Effector memory CD4-positive, alpha-beta T cell (primary cell): ENCODE measurements around the gene DAP3.
"Not testable (repeated sequence)": the region's sequence is repeated elsewhere in the genome, so short reads cannot be mapped to it uniquely, and the experiment has no call there.

Experiments
- DNase-seq, 3 donors: peaks; one replicate each; pipeline ENCODE4 v3.0.0-alpha.2; 2020
- H3K27ac ChIP-seq: 2 replicates; pipeline ENCODE4 v1.7.0; 2013; ENCODE audit warnings: mild to moderate bottlenecking, low read length, moderate library complexity; ENCODE audit not compliant: insufficient read depth, poor library complexity, severe bottlenecking
- H3K27me3 ChIP-seq: replicated peaks from 2 replicates; pipeline ENCODE4 v1.7.0; 2013; ENCODE audit warnings: mild to moderate bottlenecking, low read length; ENCODE audit not compliant: insufficient read depth, control insufficient read depth, poor library complexity, severe bottlenecking
- H3K36me3 ChIP-seq: 2 replicates; pipeline ENCODE4 v1.7.0; 2013; ENCODE audit warnings: mild to moderate bottlenecking, low read length, moderate library complexity; ENCODE audit not compliant: control insufficient read depth, insufficient read depth
- H3K4me1 ChIP-seq: 2 replicates; pipeline ENCODE4 v1.7.0; 2013; ENCODE audit warnings: low read length, mild to moderate bottlenecking; ENCODE audit not compliant: control insufficient read depth, insufficient read depth, poor library complexity, severe bottlenecking
- H3K4me3 ChIP-seq: 2 replicates; pipeline ENCODE4 v1.7.0; 2013; ENCODE audit warnings: low read length, low read depth, mild to moderate bottlenecking; ENCODE audit not compliant: insufficient read depth, poor library complexity, severe bottlenecking
- H3K9me3 ChIP-seq: 2 replicates; pipeline ENCODE4 v1.7.0; 2013; ENCODE audit warnings: mild to moderate bottlenecking, low read length, moderate library complexity; ENCODE audit not compliant: control insufficient read depth

Gene DAP3

GRCh38 chr1:155715056-155715455 is 26.2 kb downstream of the DAP3 start:
- H3K9me3 ChIP-seq, H3K4me1 ChIP-seq, DNase-seq, H3K27me3 ChIP-seq, H3K36me3 ChIP-seq, H3K4me3 ChIP-seq, H3K27ac ChIP-seq: not testable (repeated sequence)

DNA sequence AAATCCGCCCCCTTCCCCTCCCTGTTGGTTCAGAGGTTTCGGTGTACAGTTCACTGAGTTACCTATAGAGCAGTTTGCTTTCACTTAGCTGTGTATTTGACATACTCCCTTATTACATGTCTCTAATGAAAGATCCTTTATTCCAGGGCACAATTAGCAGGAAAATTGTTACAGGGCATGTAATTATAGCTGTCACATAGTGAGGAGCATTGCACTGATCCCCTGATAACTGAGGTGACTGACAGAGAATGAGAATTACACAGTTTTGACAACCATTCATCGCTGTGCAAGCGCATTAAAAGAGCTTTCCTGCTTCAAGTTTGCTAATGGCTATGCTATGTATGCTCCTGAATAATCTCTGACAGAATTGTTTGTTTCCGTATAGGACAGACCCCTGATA is 26.9 kb downstream of the DAP3 start:
- Histone ChIP-seq H3K36me3 (peaks cover 8% of the 10 kb centered on the region), H3K4me3 (no peak overlapping the region), H3K27me3 (no peaks in the 10 kb centered on the region), H3K27ac (no peak overlapping the region), H3K4me1 (no peaks in the 10 kb centered on the region), H3K9me3 (no peaks in the 10 kb centered on the region)
- DNase-seq, result no peak

GRCh38 chr1:155717041-155717440 is 28.1 kb downstream of the DAP3 start:
- no peak overlapping the region for H3K27ac ChIP-seq
- no peak for DNase-seq
- H3K4me3 ChIP-seq, result no peak overlapping the region
- no peaks in the 10 kb centered on the region for H3K9me3 ChIP-seq
- H3K4me1 ChIP-seq, result no peaks in the 10 kb centered on the region
- no peaks in the 10 kb centered on the region for H3K27me3 ChIP-seq
- H3K36me3 ChIP-seq, result peaks cover 16% of the 10 kb centered on the region

- not testable (repeated sequence) for H3K9me3 ChIP-seq, DNase-seq, H3K27ac ChIP-seq, H3K4me1 ChIP-seq, H3K4me3 ChIP-seq, H3K27me3 ChIP-seq
- H3K36me3 ChIP-seq, result peaks cover 17% of the 10 kb centered on the region
Observed at GRCh38 chr1:155718524-155719115, 29.7 kb downstream of the DAP3 start.

DNA sequence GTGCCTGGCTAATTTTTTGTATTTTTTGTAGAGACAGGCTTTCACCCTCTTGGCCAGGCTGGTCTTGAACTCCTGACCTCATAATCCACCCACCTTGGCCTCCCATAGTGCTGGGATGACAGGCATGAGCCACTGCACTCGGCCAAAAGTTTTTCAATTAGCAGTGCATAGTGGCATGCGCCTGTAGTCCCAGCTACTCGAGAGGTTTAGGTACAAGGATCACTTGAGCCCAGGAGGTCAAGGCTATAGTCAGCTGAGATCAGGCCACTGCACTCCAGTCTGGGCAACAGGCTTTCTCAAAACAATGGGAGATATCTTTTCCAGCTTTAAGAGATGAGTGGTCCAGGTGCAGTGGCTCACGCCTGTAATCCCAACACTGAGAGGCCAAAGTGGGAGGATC is 30.8 kb downstream of the DAP3 start:
- no peak overlapping the region for H3K27ac ChIP-seq
- peaks cover 17% of the 10 kb centered on the region for H3K36me3 ChIP-seq
- no peaks in the 10 kb centered on the region for H3K9me3 ChIP-seq
- no peak for DNase-seq
- no peaks in the 10 kb centered on the region for H3K27me3 ChIP-seq
- no peak overlapping the region for H3K4me3 ChIP-seq
- H3K4me1 ChIP-seq, result no peaks in the 10 kb centered on the region

- Histone ChIP-seq H3K4me1 (no peaks in the 10 kb centered on the region), H3K27ac (no peak overlapping the region), H3K36me3 (peaks cover 23% of the 10 kb centered on the region), H3K27me3 (no peaks in the 10 kb centered on the region), H3K9me3 (no peaks in the 10 kb centered on the region), H3K4me3 (no peak overlapping the region)
- DNase-seq, result no peak
Observed at GRCh38 chr1:155725142-155725541, 36.3 kb downstream of the DAP3 start.

DNA sequence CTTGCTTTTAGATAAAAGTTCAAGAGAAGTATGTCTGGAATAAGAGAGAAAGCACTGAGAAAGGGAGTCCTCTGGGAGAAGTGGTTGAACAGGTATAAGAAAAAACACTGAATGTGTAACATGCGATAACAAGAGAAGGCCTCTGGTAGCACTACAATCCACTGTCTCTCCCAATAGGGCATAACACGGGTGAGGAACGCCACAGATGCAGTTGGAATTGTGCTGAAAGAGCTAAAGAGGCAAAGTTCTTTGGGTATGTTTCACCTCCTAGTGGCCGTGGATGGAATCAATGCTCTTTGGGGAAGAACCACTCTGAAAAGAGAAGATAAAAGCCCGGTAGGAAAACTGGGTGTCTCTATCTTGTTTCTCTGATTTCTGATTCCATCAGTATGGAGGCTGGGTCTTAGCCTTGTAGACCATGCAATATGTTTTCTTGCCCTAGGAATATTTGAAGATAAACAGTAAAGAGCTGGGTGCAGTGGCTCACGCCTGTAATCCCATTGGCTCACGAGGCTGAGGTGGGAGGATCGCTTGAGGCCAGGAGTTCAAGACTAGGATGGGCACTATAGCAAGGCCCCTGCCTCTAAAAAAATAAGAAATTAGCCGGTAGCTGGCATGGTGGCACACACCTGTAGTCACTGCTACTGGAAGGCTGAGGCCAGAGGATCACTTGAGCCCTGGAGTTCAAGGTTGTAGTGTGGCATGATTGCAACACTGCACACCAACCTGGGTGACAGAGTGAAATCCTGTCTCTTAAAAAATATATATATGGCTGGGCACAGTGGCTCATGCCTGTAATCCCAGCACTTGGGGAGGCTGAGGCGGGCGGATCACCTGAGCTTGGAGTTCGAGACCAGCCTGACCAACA is 40.4 kb downstream of the DAP3 start:
- Histone ChIP-seq H3K9me3 (no peaks in the 10 kb centered on the region), H3K4me3 (no peak overlapping the region), H3K36me3 (peaks cover 23% of the 10 kb centered on the region), H3K4me1 (no peaks in the 10 kb centered on the region), H3K27ac (no peak overlapping the region), H3K27me3 (no peaks in the 10 kb centered on the region)
- DNase-seq, result no peak

DNA sequence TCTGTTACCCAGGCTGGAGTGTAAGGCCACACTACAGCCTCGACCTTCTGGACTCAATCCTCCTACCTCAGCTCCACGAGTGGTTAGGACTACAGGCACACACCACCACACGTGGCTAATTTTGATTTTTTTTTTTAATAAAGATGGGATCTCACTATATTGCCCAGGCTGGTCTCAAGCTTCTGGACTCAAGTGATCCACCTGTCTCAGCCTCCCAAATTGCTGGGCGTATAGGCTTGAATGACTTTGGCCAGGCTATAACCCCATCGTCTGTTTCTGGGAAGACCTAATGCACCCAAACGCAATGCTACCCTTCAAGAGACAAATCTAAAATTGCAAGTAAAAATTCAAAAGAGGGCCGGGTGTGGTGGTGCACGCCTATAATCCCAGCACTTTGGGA is 52.1 kb downstream of the DAP3 start:
- Histone ChIP-seq H3K36me3 (peaks cover 18% of the 10 kb centered on the region), H3K4me3 (no peak overlapping the region), H3K27me3 (no peaks in the 10 kb centered on the region), H3K27ac (no peak overlapping the region), H3K9me3 (no peaks in the 10 kb centered on the region), H3K4me1 (no peaks in the 10 kb centered on the region)
- no peak for DNase-seq

DNA sequence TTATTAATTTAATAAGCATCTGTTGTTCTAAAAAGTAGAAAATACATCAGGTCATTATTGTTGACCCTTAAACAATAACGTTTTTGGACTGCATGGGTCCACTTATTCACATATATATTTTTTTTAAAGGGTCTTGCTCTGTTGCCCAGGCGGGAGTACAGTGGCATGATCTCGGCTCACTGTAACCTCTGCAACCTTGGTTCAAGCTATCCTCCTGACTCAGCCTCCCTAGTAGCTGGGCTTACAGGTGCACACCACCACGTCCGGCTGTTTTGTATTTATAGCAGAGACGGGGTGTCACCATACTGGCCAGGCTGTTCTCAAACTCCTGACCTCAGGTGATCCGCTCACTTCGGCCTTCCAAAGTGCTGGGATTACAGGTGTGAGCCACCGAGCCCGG is 53.0 kb downstream of the DAP3 start:
- H3K27ac ChIP-seq, result no peak overlapping the region
- H3K27me3 ChIP-seq, result no peaks in the 10 kb centered on the region
- H3K36me3 ChIP-seq, result peaks cover 11% of the 10 kb centered on the region
- no peaks in the 10 kb centered on the region for H3K9me3 ChIP-seq
- H3K4me1 ChIP-seq, result no peaks in the 10 kb centered on the region
- no peak for DNase-seq
- no peak overlapping the region for H3K4me3 ChIP-seq

GRCh38 chr1:155744711-155745283 is 55.9 kb downstream of the DAP3 start:
- Histone ChIP-seq H3K36me3 (no peaks in the 10 kb centered on the region), H3K4me1 (no peaks in the 10 kb centered on the region), H3K27me3 (no peaks in the 10 kb centered on the region), H3K9me3 (no peaks in the 10 kb centered on the region), H3K27ac (peak overlapping the region; percentile 67), H3K4me3 (peak overlapping the region; percentile 70)
- DNase-seq, result no peak
